OCI-M1 (cell line): Measurements from ENCODE around the gene U2SURP.

Experiments used
- DNase-seq: peaks from one replicate; lab custom pipeline; 2025; lab: John Stamatoyannopoulos, UW

The U2SURP gene

GRCh38 chr3:143101792-143102381, 100.5 kb downstream of the U2SURP start:
- DNase-seq, result no peak

GRCh38 chr3:143103652-143104051, 102.3 kb downstream of the U2SURP start:
- DNase-seq, result no peak

- no peak for DNase-seq
Measured at GRCh38 chr3:143105170-143105569, 103.8 kb downstream of the U2SURP start.

- no peak for DNase-seq
Measured at GRCh38 chr3:143109861-143110260, 108.5 kb downstream of the U2SURP start.
